SK-N-MC (cell line): Measurements from ENCODE around the gene R3HDM4.
"Not testable (repeated sequence)": the region's sequence is repeated elsewhere in the genome, so short reads cannot be mapped to it uniquely, and the experiment has no call there.

Experiments
- EZH2 ChIP-seq: fragments of 200-600 bp; sonication (generic); IDR thresholded peaks from one replicate; pipeline ENCODE4 v1.6.1; 2017; ENCODE audit warnings: antibody characterized with exemption
- POLR2AphosphoS5 ChIP-seq: IDR thresholded peaks from 2 replicates; pipeline ENCODE4 v1.6.1; 2012; ENCODE audit warnings: mild to moderate bottlenecking, low read depth, low read length, borderline replicate concordance

DNA sequence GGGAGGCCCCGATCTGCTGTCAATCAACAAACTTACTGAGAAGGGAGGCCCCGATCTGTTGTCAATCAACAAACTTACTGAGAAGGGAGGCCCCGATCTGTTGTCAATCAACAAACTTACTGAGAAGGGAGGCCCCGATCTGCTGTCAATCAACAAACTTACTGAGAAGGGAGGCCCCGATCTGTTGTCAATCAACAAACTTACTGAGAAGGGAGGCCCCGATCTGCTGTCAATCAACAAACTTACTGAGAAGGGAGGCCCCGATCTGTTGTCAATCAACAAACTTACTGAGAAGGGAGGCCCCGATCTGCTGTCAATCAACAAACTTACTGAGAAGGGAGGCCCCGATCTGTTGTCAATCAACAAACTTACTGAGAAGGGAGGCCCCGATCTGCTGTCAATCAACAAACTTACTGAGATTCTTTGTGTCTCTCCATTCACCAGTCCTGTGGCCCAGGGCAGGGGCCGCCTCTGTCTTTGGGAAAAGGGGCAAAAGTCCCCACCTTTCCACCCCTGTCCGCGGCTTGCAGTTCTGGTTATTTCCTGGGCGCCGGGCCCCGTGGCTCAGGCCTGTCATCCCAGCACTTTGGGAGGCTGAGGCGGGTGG is 59.3 kb downstream of the R3HDM4 start:
- TF ChIP-seq POLR2AphosphoS5, EZH2: not testable (repeated sequence)
